Ectodermal cell (in vitro differentiated cells): ENCODE data around the gene NRL.
A peak's percentile ranks its signal among the peaks of the same experiment; 100 is the strongest.
"Not testable (repeated sequence)": the region's sequence is repeated elsewhere in the genome, so short reads cannot be mapped to it uniquely, and the experiment has no call there.

Experiments used
- H3K27ac ChIP-seq: 2 replicates; pipeline ENCODE4 v1.7.0; 2013; ENCODE audit warnings: mild to moderate bottlenecking, low read depth, low read length; ENCODE audit not compliant: insufficient read depth, poor library complexity, severe bottlenecking
- H3K27me3 ChIP-seq: 2 replicates; pipeline ENCODE4 v1.7.0; 2013; ENCODE audit warnings: mild to moderate bottlenecking, low read length; ENCODE audit not compliant: insufficient read depth, control insufficient read depth, poor library complexity, severe bottlenecking
- H3K36me3 ChIP-seq: one replicate; pipeline ENCODE4 v1.7.0; 2013; ENCODE audit warnings: low read length; ENCODE audit not compliant: control insufficient read depth, insufficient read depth
- H3K4me1 ChIP-seq: one replicate; pipeline ENCODE4 v1.7.0; 2013; ENCODE audit warnings: low read length; ENCODE audit not compliant: control insufficient read depth, insufficient read depth
- H3K4me3 ChIP-seq: 2 replicates; pipeline ENCODE4 v1.7.0; 2013; ENCODE audit warnings: low read depth, low read length, control low read depth; ENCODE audit not compliant: insufficient read depth
- H3K9me3 ChIP-seq: 2 replicates; pipeline ENCODE4 v1.7.0; 2013; ENCODE audit warnings: mild to moderate bottlenecking, low read length, moderate library complexity; ENCODE audit not compliant: control insufficient read depth
- WGBS, 2 experiments: methylation state at CpG; one replicate each; pipeline ENCODE4 v1.1.7; 2013; ENCODE audit warnings: missing lambda C conversion rate in 2 of 2; 5-methylcytosine and 5-hydroxymethylcytosine counted together

The NRL gene

GRCh38 chr14:24036963-24037657 is 77.6 kb downstream of the NRL start:
- H3K36me3 ChIP-seq, H3K4me1 ChIP-seq, H3K27me3 ChIP-seq, H3K27ac ChIP-seq, H3K9me3 ChIP-seq: not testable (repeated sequence)
- peak overlapping the region; percentile 53 for H3K4me3 ChIP-seq
- WGBS, 2 experiments = 48 to 61% methylated on average over 9 of the region's 10 CpGs

DNA sequence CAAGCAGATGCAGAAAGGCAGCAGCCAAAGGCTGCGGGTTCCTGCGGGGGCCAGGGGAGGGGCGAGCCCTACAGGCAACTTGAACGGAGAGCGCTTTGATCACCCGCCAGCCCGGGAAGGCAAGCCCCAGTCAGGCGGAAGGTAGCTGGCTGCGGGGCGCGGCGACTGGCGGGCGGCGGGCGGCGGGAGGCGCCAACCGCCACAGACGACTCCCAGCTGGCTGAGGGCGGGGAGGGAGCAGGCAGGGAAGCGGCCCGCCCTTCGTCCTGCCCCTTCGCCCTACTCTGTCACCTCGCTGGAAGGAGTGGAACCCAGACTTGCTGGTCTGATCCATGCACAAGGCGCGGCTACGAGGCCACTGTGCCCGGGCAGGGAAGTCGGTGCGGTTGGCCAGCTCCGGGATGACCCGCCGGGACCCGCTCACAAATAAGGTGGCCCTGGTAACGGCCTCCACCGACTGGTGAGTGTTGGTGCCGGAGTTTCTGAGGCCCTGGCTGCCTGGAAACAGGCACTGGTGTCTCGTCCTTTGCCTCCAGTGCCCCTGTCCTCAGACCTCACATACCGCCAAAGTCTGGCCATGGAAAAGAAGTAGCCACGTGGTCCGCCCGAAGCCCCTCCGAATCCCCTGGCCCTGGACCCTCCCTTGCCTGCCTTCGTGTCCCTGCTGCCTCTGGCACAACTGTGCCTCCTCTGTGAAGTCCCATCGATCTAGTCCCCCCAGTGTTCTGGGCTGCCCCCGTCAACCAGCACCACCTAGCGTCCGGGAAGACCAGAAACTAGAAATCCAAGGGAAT is 78.4 kb downstream of the NRL start:
- peak overlapping the region; percentile 53 for H3K4me3 ChIP-seq
- H3K27ac ChIP-seq = peak overlapping the region; percentile 53
- no peaks in the 10 kb centered on the region for H3K27me3 ChIP-seq
- no peaks in the 10 kb centered on the region for H3K36me3 ChIP-seq
- no peaks in the 10 kb centered on the region for H3K9me3 ChIP-seq
- WGBS, 2 experiments = 0 to 1% methylated on average over 50 of the region's 50 CpGs
- no peaks in the 10 kb centered on the region for H3K4me1 ChIP-seq

DNA sequence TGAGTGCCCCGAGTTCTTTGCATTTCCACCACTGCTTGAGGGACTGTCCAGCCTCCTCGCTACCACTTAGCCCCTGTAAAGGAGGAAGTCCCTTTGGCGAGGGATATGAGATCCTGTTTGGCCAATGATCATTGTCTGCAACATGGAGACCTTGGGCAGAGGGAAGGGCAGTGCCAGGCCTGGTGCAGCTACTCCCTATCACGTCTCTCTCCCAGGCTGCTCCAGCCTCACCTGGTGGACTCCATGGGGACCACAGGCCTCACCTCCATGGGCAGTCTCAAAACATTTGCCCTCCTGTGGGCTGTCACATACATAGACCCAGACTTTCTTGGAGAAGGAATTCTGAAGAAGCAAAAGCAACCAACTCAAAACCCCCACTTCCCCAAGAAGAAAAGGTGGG is 79.0 kb downstream of the NRL start:
- peak overlapping the region; percentile 53 for H3K4me3 ChIP-seq
- H3K27ac ChIP-seq, H3K9me3 ChIP-seq, H3K27me3 ChIP-seq, H3K4me1 ChIP-seq, H3K36me3 ChIP-seq: not testable (repeated sequence)
- WGBS, 2 experiments = 55 to 76% methylated on average over 3 of the region's 4 CpGs

GRCh38 chr14:24032727-24033418 is 81.9 kb downstream of the NRL start:
- no peak overlapping the region for H3K27ac ChIP-seq
- H3K36me3 ChIP-seq = no peaks in the 10 kb centered on the region
- H3K27me3 ChIP-seq = no peaks in the 10 kb centered on the region
- no peaks in the 10 kb centered on the region for H3K9me3 ChIP-seq
- WGBS, 2 experiments = 88 to 89% methylated on average over 2 of the region's 2 CpGs
- H3K4me1 ChIP-seq = no peaks in the 10 kb centered on the region
- H3K4me3 ChIP-seq = no peak overlapping the region

DNA sequence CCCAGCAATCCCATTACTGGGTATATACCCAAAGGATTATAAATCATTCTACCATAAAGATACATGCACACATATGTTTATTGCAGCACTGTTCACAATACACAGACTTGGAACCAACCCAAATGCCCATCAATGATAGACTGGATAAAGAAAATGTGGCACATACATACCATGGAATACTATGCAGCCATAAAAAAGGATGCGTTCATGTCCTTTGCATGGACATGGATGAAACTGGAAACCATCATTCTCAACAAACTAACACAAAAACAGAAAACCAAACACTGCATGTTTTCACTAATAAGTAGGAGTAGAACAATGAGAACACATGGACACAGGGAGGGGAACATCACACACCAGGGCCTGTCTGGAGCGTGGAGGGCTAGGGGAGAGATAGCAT is 83.4 kb downstream of the NRL start:
- not testable (repeated sequence) for H3K4me3 ChIP-seq, H3K36me3 ChIP-seq, H3K9me3 ChIP-seq, H3K4me1 ChIP-seq, H3K27me3 ChIP-seq, H3K27ac ChIP-seq
- WGBS, 2 experiments = 77 to 89% methylated on average over 2 of the region's 2 CpGs

GRCh38 chr14:24029687-24030086 is 85.1 kb downstream of the NRL start:
- H3K27me3 ChIP-seq, H3K36me3 ChIP-seq, H3K4me3 ChIP-seq, H3K4me1 ChIP-seq, H3K9me3 ChIP-seq, H3K27ac ChIP-seq: not testable (repeated sequence)
- 91 to 95% methylated on average over 2 of the region's 3 CpGs for WGBS, 2 experiments
